Measurements from ENCODE around the gene IQCE. TPM values are rescaled to one million over a fixed set of nuclear protein-coding genes. Genes with fewer than 3 reads are reported as not detected.

The IQCE gene
- total and polyA plus RNA-seq, 12 donors = 4.2 to 13.8 (median 9.3) TPM

GRCh38 chr7:2640846-2641316 is 82.1 kb downstream of the IQCE start:
- WGBS, 2 donors = 63 to 66% methylated on average over 9 of the region's 9 CpGs
- Histone ChIP-seq H3K27ac (peak overlapping the region in 9 of 10 donors; percentile 79 to 96 (median 83)), H3K9me3 (no peaks in the 10 kb centered on the region), H3K36me3 (peaks cover 0 to 8% (median 0%) of the 10 kb centered on the region in 9 donors), H3K4me3 (peak overlapping the region in 8 of 10 donors; percentile 3 to 45 (median 36)), H3K27me3 (no peaks in the 10 kb centered on the region), H3K4me1 (peaks cover 32 to 100% (median 81%) of the 10 kb centered on the region in 9 donors)
- TF ChIP-seq CTCF (IDR thresholded peaks at IDR 0.05) = no peak
- ATAC-seq = peak in 4 of 8 donors; percentile 0 to 10 (median 1)
- intact Hi-C loops (cut with DNase I) = loop anchor here in 3 of 10 donors (5.0 kb wide), 2 partner anchors 34 to 39 kb away; no protein-coding TSS in a partner anchor
- no peak for DNase-seq

- TF ChIP-seq CTCF (IDR thresholded peaks at IDR 0.05) = no peak
- Histone ChIP-seq H3K27ac (peak overlapping the region; percentile 73 to 96 (median 82)), H3K36me3 (peaks cover 0 to 10% (median 0%) of the 10 kb centered on the region in 9 donors), H3K9me3 (no peaks in the 10 kb centered on the region), H3K4me1 (peaks cover 32 to 97% (median 73%) of the 10 kb centered on the region in 9 donors), H3K27me3 (no peaks in the 10 kb centered on the region), H3K4me3 (peak overlapping the region in 9 of 10 donors; percentile 3 to 45 (median 33))
- WGBS, 2 donors = 12 to 14% methylated on average over 39 of the region's 39 CpGs
- intact Hi-C loops (cut with DNase I) = loop anchor here in 3 of 10 donors (5.0 kb wide), 2 partner anchors 34 to 39 kb away; no protein-coding TSS in a partner anchor
- peak; percentile 92 to 94 for DNase-seq
- peak; percentile 74 to 88 (median 82) for ATAC-seq
Measured at GRCh38 chr7:2641406-2642393, 82.9 kb downstream of the IQCE start.

GRCh38 chr7:2643386-2644219 is 84.8 kb downstream of the IQCE start:
- Histone ChIP-seq H3K4me1 (peaks cover 23 to 78% (median 54%) of the 10 kb centered on the region in 9 donors), H3K36me3 (peaks cover 0 to 29% (median 11%) of the 10 kb centered on the region in 9 donors), H3K27ac (peak overlapping the region in 1 of 10 donors; percentile 33), H3K9me3 (no peaks in the 10 kb centered on the region), H3K4me3 (no peak overlapping the region), H3K27me3 (no peaks in the 10 kb centered on the region)
- intact Hi-C loops (cut with DNase I) = loop anchor here in 3 of 10 donors (5.0 kb wide), 2 partner anchors 36 to 41 kb away; no protein-coding TSS in a partner anchor
- TF ChIP-seq CTCF (IDR thresholded peaks at IDR 0.05) = no peak
- 84 to 88% methylated on average over 28 to 29 of the region's 29 CpGs for WGBS, 2 donors
- DNase-seq (no peak), ATAC-seq (no peak)
